GM19351 (cell line): ENCODE data around the gene DPYSL3.
"Not testable (repeated sequence)": the region's sequence is repeated elsewhere in the genome, so short reads cannot be mapped to it uniquely, and the experiment has no call there.

ENCODE experiments used
- ATAC-seq: cut with Tn5 transposase; IDR thresholded peaks from one replicate; pipeline ENCODE4 v1.9.1; 2021; ENCODE audit warnings: mild to moderate bottlenecking, moderate library complexity; ENCODE audit not compliant: unreplicated experiment

Gene DPYSL3

GRCh38 chr5:147509710-147510651 lies at the start of gene DPYSL3:
DPYSL3 (minus strand) TSS chr5:147510068; CDS start chr5:147509858, 210 bp downstream.
- ATAC-seq = peak; percentile 71

- peak; percentile 91 for ATAC-seq
These were observed 49.0 kb upstream of the DPYSL3 start for GRCh38 chr5:147558826-147559225.

GRCh38 chr5:147557876-147558745 lies 48.2 kb upstream of the DPYSL3 start:
- no peak for ATAC-seq

- no peak for ATAC-seq
These were observed 45.3 kb upstream of the DPYSL3 start for GRCh38 chr5:147555176-147555575.

GRCh38 chr5:147554261-147554817 lies 44.5 kb upstream of the DPYSL3 start:
- ATAC-seq = no peak

GRCh38 chr5:147553817-147554216 lies 43.9 kb upstream of the DPYSL3 start:
- not testable (repeated sequence) for ATAC-seq

GRCh38 chr5:147552897-147553296 lies 43.0 kb upstream of the DPYSL3 start:
- ATAC-seq = no peak

GRCh38 chr5:147551677-147552076 lies 41.8 kb upstream of the DPYSL3 start:
- no peak for ATAC-seq

GRCh38 chr5:147547730-147548129 lies 37.9 kb upstream of the DPYSL3 start:
- no peak for ATAC-seq

GRCh38 chr5:147544556-147544955 lies 34.7 kb upstream of the DPYSL3 start:
- ATAC-seq = no peak

- ATAC-seq = no peak
These were observed 29.2 kb upstream of the DPYSL3 start for GRCh38 chr5:147539053-147539452.

GRCh38 chr5:147538236-147538635 lies 28.4 kb upstream of the DPYSL3 start:
- no peak for ATAC-seq

- no peak for ATAC-seq
These were observed 24.5 kb upstream of the DPYSL3 start for GRCh38 chr5:147534172-147534951.

GRCh38 chr5:147532156-147532555 lies 22.3 kb upstream of the DPYSL3 start:
- no peak for ATAC-seq

GRCh38 chr5:147530530-147531389 lies 20.9 kb upstream of the DPYSL3 start:
- ATAC-seq = no peak

GRCh38 chr5:147523069-147523468 lies 13.2 kb upstream of the DPYSL3 start:
- no peak for ATAC-seq

- no peak for ATAC-seq
These were observed 12.6 kb upstream of the DPYSL3 start for GRCh38 chr5:147522435-147522834.

- no peak for ATAC-seq
These were observed 10.6 kb upstream of the DPYSL3 start for GRCh38 chr5:147520450-147520849.

GRCh38 chr5:147519380-147519779 lies 9.5 kb upstream of the DPYSL3 start:
- ATAC-seq = no peak

- ATAC-seq = no peak
These were observed 7.5 kb upstream of the DPYSL3 start for GRCh38 chr5:147517383-147517782.
